Measurements from ENCODE around the gene FERMT3. TPM values are rescaled to one million over a fixed set of nuclear protein-coding genes. Genes with fewer than 3 reads are reported as not detected.

The FERMT3 gene
- total and polyA plus RNA-seq, 2 of the 13 experiments (the other 11 are each of a cell fraction or from before 2014, with no cell fraction given), result 0.29 TPM; not detected in 1

DNA sequence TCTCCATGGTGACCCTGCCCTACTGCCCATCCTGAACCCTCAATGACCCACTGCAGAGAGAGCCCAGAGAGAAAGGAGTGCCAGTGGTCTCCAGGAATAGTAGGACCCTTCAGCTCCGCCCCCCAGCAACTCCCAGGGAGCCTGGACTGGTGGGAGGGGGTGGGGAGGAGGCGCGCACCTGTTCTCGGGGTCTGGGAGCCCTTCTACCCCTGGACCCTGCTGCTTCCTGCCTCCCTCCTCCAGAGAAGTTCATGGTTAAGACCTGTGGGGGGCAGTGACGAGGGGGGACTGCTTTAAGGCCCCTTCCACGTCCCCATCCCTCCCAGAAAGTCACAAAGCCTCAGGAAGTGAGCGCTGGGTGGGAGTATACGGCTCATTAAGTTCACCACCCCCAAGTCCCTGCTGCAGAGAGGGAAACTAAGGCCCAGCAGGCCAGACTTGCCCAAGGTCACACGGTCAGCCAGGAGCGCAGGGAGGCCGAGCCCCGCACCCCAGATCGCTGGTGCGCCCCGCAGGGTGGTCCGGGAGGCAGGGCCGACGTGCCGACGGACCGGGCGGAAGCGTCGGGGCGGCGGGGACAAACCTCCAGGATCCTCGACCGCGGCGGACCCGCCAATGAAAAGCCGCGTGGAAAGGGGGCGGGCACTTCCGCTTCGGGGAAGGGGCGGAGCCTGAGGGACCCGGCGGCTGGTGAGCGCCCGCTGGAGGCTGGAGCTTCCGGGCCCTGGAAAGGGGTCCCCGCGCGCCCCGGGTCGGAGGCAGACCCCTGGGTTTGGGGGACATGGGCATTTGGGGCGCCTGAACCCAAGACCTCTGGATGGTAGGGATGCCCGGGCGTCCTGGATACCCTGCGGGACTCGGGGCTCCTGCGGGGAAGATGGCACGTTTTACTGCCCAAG is 19.3 kb downstream of the FERMT3 start, which contains the start of the genes NUDT22 and TRPT1 (continued):
- TF ChIP-seq ZNF460 (CRISPR knock-in tag; IDR thresholded peaks at IDR 0.05; ENCODE audit: borderline replicate concordance), result no peak
- peak; percentile 45 for TF ChIP-seq KMT2B (CRISPR knock-in tag; IDR thresholded peaks at IDR 0.05)
- TF ChIP-seq, protein P1, sequence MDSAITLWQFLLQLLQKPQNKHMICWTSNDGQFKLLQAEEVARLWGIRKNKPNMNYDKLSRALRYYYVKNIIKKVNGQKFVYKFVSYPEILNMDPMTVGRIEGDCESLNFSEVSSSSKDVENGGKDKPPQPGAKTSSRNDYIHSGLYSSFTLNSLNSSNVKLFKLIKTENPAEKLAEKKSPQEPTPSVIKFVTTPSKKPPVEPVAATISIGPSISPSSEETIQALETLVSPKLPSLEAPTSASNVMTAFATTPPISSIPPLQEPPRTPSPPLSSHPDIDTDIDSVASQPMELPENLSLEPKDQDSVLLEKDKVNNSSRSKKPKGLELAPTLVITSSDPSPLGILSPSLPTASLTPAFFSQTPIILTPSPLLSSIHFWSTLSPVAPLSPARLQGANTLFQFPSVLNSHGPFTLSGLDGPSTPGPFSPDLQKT (CRISPR knock-in tag; IDR thresholded peaks at IDR 0.05; ENCODE audit: borderline replicate concordance), result no peak
- no peak for TF ChIP-seq NR3C1 (CRISPR knock-in tag; IDR thresholded peaks at IDR 0.05)
- peak; percentile 76 for TF ChIP-seq ELF3 (CRISPR knock-in tag; IDR thresholded peaks at IDR 0.05)
- TF ChIP-seq ZNF441 (CRISPR knock-in tag; IDR thresholded peaks at IDR 0.05; ENCODE audit: borderline replicate concordance), result peak; percentile 32; the same call in 1 of the 2 replicates
- peak; percentile 4; the same call in 1 of the 2 replicates for TF ChIP-seq ZNF891 (CRISPR knock-in tag; IDR thresholded peaks at IDR 0.05)
- TF ChIP-seq ZNF101 (CRISPR knock-in tag; IDR thresholded peaks at IDR 0.05; ENCODE audit: borderline replicate concordance, low read depth), result no peak
- no peak for TF ChIP-seq SYNCRIP (IDR thresholded peaks at IDR 0.05; ENCODE audit: insufficient read depth, low read depth, low read length)
- TF ChIP-seq, protein P2, sequence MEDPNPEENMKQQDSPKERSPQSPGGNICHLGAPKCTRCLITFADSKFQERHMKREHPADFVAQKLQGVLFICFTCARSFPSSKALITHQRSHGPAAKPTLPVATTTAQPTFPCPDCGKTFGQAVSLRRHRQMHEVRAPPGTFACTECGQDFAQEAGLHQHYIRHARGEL (CRISPR knock-in tag; IDR thresholded peaks at IDR 0.05), result no peak
- 0 out of 2 replicates have a peak, but pooled peaks have one; percentile 72 for TF ChIP-seq ZNF414 (CRISPR knock-in tag; IDR thresholded peaks at IDR 0.05)
- no peak for TF ChIP-seq ZNF672 (CRISPR knock-in tag; IDR thresholded peaks at IDR 0.05)
- peak; percentile 40; the same call in 1 of the 2 replicates for TF ChIP-seq ZNF350 (CRISPR knock-in tag; IDR thresholded peaks at IDR 0.05; ENCODE audit: borderline replicate concordance, low read depth)
- no peak for TF ChIP-seq JUN (CRISPR knock-in tag; IDR thresholded peaks at IDR 0.05)
- no peak for TF ChIP-seq FOXM1 (CRISPR knock-in tag; IDR thresholded peaks at IDR 0.05)
- no peak for TF ChIP-seq MEF2D (CRISPR knock-in tag; IDR thresholded peaks at IDR 0.05)
- TF ChIP-seq ZFP82 (CRISPR knock-in tag; IDR thresholded peaks at IDR 0.05; ENCODE audit: borderline replicate concordance), result peak; percentile 96; the same call in 1 of the 2 replicates
- TF ChIP-seq POLR2G (IDR thresholded peaks at IDR 0.05; ENCODE audit: low read depth, low read length), result peak; percentile 89
- no peak for TF ChIP-seq ZKSCAN1 (IDR thresholded peaks at IDR 0.05; ENCODE audit: low read length)
- TF ChIP-seq, protein P3, sequence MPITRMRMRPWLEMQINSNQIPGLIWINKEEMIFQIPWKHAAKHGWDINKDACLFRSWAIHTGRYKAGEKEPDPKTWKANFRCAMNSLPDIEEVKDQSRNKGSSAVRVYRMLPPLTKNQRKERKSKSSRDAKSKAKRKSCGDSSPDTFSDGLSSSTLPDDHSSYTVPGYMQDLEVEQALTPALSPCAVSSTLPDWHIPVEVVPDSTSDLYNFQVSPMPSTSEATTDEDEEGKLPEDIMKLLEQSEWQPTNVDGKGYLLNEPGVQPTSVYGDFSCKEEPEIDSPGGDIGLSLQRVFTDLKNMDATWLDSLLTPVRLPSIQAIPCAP (CRISPR knock-in tag; IDR thresholded peaks at IDR 0.05; ENCODE audit: low read depth), result no peak
- TF ChIP-seq, protein P4, sequence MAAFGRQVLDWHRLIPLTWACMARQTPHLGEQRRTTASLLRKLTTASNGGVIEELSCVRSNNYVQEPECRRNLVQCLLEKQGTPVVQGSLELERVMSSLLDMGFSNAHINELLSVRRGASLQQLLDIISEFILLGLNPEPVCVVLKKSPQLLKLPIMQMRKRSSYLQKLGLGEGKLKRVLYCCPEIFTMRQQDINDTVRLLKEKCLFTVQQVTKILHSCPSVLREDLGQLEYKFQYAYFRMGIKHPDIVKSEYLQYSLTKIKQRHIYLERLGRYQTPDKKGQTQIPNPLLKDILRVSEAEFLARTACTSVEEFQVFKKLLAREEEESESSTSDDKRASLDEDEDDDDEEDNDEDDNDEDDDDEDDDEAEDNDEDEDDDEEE (CRISPR knock-in tag; IDR thresholded peaks at IDR 0.05), result no peak
- TF ChIP-seq ZNF773 (CRISPR knock-in tag; IDR thresholded peaks at IDR 0.05; ENCODE audit: borderline replicate concordance), result peak; percentile 18; the same call in 1 of the 2 replicates
- TF ChIP-seq ZNF207 (IDR thresholded peaks at IDR 0.05; ENCODE audit: borderline replicate concordance), result no peak
- TF ChIP-seq ZMYM4 (CRISPR knock-in tag; IDR thresholded peaks at IDR 0.05), result peak; percentile 48; the same call in 1 of the 2 replicates
- TF ChIP-seq ZNF337 (CRISPR knock-in tag; IDR thresholded peaks at IDR 0.05; ENCODE audit: borderline replicate concordance, low read depth), result no peak
- no peak for TF ChIP-seq ZNF232 (CRISPR knock-in tag; IDR thresholded peaks at IDR 0.05; ENCODE audit: borderline replicate concordance)
- peak; percentile 32; the same call in 1 of the 2 replicates for TF ChIP-seq TARDBP (CRISPR knock-in tag; IDR thresholded peaks at IDR 0.05)
